Stimulated activated CD8-positive, alpha-beta memory T cell treated with anti-CD3 and anti-CD28 coated beads, Interleukin-7, amount 100 ng/mL, for 1 hour (primary cell): ENCODE data around the gene C4B.
"Not testable (repeated sequence)": the region's sequence is repeated elsewhere in the genome, so short reads cannot be mapped to it uniquely, and the experiment has no call there.

ENCODE experiments used
- DNase-seq, 2 donors: peaks; one replicate each; pipeline ENCODE4 v3.0.0-alpha.2; 2020; ENCODE audit warnings: low read depth in 2 of 2

Gene C4B

DNA sequence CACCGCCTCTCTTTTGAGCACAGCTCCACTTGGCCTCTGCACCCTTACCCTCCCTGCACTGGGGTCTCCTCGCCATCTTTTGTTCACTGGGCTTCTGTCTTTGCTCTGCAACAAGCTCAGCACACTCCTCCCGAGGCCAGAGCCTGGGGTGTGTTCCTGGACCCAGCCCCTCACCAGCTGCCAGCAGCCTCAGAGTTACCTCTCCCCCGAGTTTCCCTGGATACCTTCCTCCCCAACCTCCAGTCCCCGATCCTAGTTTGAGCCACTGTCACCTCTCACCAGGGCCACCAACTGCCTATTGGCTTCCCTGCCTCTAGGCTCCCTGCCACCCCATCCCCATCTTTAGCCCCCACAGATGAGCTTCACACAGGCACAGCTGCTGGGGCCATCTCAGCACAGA is 36.0 kb downstream of the C4B start:
- no peak for DNase-seq

DNA sequence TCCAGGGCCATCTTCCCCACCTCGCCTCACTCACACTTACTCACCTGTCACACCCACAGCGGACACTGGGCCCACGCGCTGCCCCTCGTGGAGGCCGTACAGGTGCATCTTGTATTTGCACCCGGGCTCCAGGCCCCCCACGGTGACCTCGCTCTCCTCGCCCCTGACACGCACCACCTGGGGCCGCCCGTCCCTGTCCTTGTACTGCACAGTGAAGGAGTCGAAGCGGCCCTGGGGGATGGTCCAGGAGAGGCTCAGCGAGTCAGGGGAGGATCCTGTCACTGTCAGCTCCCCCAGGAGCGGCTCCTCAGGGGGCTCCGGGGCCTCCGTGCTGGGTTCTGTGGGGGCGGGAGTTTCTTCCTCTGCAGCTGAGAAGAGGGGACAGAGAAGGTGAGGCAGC is 38.0 kb downstream of the C4B start:
- DNase-seq, result not testable (repeated sequence)

DNA sequence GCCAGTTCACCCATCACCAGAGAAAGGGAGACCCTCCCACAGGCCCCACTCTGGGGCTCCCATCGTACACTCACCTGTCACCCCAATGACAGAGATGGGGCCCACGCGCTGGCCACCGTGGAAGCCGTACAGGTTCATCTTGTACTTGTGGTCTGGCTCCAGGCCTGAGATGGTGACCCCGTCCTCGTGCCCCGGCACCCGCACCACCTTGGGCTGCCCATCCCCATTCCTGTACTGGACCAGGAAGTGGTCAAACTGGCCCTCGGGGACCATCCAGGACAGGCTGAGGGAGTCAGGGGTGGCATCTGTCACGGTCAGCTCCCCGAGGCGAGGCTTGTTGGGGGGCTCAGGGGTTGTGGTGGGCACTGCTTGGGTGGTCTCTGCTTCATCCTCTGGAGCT is 38.7 kb downstream of the C4B start:
- DNase-seq, result not testable (repeated sequence)

DNA sequence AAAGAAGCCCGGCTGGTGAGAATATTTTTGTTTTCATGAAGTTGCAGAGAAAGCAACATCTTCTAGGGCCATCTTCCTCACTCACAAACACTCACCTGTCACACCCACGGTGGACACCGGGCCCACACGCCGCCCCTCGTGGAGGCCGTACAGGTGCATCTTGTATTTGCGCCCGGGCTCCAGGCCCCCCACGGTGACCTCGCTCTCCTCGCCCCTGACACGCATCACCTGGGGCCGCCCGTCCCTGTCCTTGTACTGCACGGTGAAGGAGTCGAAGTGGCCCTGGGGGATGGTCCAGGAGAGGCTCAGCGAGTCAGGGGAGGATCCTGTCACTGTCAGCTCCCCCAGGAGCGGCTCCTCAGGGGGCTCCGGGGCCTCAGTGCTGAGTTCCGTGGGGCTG is 41.2 kb downstream of the C4B start:
- DNase-seq, result not testable (repeated sequence)

DNA sequence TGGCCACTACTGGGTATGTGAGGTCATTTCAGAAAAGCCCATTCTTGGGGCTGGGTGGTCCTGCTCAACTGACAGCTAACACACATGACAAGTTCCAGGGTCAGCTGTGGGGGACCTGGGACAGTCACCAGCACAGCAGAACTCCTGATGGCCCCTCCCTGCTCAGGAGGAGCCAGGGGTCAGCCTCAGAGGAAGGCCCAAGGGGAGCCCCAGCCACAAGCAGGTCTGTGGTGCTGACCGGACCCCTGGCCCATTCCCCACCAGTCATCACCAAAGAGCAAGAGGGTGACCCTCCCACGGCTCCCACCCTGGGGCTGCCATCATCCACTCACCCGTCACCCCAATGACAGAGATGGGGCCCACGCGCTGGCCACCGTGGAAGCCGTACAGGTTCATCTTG is 41.7 kb downstream of the C4B start:
- DNase-seq, result no peak

DNA sequence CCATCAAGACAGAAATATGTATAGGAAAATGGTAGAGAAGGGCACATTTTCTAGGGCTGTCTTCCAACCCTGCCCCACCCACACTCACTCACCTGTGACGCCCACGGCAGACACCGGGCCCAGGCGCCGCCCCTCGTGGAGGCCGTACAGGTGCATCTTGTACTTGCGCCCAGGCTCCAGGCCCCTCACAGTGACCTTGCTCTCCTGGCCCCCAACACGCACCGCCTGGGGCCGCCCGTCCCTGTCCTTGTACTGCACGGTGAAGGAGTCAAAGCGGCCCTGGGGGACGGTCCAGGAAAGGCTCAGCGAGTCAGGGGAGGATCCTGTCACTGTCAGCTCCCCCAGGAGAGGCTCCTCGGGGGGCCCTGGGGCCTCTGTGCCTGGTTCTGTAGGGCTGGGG is 43.4 kb downstream of the C4B start:
- DNase-seq, result no peak

DNA sequence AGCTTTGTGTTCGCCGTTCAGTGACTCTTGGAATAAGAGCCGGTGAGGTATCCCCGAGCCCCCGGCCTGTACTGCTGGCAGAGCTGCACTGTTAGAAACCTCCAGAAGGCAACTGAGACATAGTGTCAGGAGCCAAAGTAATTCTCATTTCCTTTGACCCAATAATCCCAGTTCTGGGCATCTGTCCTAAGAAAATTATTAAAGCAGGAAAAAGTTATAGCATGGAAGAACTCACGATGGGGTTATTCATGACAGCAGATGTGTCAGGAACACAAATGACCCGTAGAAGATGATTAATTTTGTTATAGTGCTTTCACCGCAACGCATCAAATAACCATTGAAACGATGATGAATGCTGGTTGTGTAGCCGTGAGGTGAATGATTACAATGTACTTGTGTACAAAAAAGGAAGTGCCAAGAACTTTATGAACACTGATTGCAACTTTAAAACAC is 43.9 kb downstream of the C4B start:
- DNase-seq, result no peak

DNA sequence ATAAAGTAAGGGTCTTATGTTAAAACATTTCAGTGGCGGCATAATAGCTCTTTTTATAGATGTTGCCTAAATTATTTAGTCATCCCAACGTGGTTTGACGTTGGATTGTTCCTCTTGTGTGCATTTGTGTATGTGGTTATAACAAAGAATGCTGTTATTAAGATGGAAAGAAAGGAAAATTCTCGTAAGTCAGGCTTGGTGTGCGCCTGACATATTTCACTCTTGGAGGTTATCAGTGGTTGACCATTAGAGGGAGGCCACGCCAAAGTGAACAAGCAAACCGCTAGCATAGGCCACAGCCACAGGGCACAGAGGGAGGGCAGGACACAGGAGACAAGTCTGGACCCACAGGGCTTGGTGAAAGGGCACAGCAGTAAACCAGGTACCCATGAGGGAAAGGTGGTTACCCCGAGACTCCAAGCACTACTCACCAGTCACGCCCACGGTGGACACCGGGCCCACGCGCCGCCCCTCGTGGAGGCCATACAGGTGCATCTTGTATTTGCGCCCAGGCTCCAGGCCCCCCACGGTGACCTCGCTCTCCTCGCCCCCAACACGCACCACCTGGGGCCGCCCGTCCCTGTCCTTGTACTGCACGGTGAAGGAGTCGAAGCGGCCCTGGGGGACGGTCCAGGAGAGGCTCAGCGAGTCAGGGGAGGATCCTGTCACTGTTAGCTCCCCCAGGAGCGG is 46.5 kb downstream of the C4B start:
- no peak for DNase-seq

DNA sequence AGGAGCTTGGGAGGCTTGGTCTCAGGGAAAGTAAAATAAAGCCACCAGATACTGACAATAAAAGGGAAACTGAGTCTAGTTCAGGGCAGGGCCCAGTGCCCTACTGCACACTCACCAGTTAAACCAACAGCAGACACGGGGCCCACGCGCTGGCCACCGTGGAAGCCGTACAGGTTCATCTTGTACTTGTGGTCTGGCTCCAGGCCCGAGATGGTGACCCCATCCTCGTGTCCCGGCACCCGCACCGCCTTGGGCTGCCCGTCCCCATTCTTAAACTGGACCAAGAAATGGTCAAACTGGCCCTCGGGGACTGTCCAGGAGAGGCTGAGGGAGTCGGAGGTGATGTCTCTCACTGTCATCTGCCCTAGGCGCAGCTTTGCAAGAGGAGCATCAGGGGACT is 50.1 kb downstream of the C4B start:
- DNase-seq, result no peak

DNA sequence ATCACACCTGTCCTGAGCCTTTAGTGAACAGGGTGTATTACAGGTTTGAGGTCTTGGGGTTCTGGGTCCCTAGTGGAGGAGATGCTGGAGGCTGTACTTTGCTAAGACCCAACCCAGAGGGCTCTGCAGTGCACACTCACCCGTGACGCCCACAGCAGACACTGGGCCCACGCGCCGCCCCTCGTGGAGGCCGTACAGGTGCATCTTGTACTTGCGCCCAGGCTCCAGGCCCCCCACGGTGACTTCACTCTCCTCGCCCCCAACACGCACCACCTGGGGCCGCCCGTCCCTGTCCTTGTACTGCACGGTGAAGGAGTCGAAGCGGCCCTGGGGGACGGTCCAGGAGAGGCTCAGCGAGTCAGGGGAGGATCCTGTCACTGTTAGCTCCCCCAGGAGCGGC is 52.9 kb downstream of the C4B start:
- DNase-seq, result not testable (repeated sequence)

DNA sequence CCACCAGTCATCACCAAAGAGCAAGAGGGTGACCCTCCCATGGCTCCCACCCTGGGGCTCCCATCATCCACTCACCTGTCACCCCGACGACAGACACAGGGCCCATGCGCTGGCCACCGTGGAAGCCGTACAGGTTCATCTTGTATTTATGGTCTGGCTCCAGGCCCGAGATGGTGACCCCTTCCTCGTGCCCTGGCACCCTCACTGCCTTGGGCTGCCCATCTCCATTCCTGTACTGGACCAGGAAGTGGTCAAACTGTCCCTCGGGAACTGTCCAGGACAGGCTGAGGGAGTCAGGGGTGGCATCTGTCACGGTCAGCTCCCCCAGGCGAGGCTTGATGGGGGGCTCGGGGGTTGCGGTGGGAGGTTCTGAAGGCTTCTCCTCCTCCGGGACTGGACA is 53.7 kb downstream of the C4B start:
- DNase-seq, result not testable (repeated sequence)

DNA sequence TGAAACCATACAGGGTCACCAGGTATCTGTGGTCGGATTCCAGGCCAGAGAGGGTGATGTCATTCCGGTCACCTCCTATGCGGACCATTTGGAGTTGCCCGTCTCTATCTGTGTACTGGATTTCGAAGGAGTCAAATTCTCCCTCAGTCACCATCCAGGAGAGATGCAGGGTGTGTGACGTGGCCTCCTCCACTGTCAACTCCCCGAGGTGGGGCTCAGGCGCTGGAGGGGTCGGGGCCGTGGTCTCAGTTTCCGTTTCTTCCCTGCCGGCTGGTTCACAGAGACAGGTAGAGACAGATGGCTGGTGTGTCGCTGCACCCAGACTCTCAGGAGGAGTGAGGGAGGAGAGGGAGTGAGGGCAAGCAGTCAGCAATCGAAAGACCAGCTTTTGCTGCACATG is 54.3 kb downstream of the C4B start:
- DNase-seq, result no peak

DNA sequence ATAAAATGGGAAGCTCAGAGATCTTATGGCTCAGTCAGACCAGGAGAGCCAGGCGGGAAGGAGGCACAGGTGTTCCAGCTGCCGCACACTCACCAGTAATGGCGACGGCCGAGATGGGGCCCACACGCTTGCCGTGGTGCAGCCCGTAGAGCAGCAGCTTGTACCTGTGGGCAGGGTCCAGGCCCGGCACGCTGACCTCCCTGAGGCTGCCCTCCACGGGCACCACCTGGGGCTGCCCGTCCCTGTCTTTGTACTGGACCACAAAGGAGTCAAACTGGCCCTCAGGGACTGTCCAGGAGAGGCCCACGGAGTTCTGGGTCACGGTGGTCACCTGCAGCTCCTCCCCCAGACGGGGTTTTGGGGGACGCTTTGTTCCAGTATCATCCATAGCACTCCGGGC is 54.9 kb downstream of the C4B start:
- no peak for DNase-seq

DNA sequence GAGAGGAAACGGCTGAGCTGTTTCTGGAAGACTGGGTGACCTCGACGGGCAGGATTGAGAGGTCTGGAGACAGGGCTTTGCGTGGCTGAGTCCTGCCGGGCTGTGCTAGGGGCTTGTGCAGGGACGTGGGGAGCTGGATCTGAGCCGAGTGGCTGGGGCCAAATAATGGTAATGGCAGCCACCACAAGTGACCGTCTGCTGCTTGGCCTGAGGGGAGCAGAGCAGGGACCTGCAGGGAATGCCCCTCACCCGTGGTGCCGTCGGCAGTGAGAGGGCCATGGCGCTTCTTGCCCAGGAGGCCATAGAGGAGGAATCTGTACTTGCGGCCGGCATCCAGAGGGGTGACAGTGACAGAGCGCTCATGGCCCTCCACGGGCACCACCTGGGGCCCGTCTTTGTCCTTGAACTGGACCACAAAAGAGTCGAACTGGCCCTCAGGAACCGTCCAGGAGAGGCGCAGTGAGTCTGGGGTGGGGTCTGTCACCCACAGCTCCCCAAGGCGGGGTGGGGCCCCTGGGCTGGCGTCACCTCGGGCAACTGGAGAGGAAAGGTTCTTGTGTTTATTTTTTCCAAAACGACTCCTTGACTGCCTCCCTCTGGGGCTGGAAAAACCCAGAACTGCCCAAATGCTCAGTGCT is 55.4 kb downstream of the C4B start:
- DNase-seq, result no peak

DNA sequence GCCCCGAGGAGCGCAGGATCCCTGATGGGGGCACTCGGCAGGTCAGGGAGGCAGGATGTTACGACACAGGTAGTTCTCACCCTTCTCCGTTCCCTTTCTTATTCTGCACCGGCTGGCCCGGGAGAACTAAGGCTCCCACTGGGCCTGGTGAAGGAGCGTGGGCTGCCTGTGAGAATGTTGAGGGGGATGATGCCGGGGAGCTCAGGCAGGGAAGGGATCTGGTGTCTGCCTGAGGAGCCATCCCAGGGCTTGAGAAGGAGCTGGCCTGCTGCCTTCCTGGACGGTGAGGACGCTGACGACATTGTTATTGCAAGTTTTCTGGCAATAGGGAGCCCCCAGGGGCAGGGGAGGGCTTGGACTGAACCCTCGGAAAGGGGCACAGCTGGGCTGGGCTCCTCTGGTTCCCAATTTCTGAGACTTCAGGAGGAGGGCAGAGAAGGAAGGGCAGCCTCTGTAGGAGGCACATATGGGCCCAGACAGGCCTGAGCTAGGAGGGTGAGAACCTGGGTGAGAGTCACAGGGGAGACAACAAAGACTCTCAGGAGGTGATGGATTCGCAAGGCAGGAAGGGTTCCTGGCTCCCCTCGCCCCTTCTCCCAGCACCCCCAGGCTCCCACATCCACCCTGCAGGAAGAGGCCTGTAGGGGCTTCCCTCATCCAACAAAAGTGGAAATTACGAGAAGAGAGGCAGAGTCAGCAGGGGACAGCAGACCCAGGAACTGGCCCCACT is 56.4 kb downstream of the C4B start:
- DNase-seq, result no peak

DNA sequence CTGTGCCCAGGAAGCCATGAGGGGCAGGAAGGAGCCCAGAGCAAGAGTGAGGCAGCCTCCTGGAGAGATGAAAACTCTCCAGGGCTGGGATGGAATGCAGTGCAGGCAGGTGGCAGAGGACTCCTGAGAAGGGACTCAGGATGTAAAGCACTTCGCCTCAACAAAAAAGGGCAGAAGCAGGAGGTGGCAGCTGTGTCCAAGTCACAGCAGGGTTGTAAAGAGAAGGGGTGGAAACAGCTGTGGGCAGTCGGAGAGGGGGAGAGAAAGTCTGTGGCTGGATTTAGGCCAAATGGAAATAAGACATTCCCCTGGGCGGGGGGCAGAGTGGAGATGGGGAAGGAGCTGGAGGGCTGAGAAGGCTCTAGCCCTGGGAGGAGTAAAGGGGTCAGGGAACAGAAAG is 58.5 kb downstream of the C4B start:
- DNase-seq, result no peak

DNA sequence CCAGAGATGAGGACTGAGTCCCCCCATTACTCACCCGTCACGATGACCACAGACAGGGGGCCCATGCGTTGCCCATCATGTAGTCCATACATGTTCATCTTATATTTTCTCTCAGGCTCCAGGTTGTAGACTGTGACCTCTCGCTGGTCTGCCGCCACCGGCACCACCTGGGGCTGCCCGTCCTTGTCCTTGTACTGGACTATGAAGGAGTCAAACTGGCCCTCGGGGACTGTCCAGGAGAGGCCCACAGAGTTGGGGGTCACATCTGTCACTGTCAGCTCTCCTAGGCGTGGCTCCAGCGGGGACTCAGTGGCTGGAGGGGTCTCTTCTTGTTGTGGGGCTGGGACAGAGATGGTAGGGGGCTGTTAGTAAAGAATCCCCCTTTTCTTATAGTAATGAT is 59.0 kb downstream of the C4B start:
- no peak for DNase-seq

DNA sequence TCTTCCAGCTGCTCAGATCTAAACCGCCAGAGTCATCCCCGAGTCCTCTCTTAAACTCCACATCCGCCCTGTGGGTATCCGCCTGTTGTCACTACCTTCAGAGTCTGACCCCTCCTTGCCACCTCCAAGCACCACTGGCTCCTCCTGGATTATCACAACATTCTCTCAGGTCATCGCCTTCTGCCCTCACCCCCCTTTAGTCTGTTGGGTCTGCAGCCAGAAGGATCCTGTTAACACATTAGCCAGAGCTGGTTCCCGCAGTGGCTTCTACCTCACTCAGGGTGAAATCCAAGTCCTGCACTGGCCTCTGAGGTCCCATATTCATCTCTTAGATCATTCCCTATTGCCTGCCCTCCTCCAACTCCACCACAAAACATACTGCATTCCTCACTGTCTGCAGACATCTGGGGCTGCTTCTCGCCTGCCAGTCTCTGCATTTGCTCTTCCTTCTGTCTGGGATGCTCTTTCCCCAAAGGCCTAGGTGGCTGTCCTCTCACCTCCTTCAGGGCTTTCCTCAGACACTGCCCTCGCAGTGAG is 60.5 kb downstream of the C4B start:
- no peak for DNase-seq

DNA sequence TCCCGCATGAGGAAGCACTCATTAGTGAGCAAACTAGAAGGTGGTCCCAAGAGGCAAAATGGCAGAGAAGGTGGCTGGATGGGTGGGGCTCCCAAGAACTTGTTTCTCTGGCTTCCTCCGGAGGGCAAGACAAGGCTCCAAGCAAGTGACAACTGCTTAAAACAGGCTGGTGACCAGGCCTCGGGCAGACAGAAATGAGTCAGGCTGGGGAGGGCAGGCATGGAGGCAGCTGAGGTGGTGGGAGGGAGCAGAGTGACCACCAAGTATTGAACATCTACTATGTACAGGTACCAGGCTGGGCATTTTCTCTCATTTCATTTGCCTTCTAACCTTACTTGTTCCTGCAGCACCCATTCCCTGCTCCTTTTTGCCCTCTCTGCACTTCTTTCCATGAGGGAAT is 61.2 kb downstream of the C4B start:
- no peak for DNase-seq

DNA sequence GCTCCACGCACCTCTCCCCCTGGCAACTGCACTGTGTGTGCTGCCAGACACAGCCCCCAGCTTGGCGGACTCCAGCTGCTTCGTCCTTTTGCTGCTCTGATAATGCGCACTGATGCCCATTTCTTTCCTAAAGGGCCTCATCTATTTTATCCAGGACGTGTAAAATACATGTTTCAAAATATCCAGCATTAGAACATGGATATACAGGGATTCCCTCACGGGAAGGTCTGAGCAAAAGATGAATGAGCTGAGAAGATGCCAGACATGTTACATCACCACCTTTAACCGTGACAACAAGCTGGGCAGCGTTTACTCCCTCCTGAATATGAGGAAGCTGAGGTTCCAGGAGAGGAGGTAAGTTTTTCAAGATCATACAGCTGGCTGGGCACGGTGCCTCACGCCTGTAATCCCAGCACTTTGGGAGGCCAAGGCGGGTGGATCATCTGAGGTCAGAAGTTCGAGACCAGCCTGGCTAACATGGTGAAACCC is 61.8 kb downstream of the C4B start:
- DNase-seq, result no peak

DNA sequence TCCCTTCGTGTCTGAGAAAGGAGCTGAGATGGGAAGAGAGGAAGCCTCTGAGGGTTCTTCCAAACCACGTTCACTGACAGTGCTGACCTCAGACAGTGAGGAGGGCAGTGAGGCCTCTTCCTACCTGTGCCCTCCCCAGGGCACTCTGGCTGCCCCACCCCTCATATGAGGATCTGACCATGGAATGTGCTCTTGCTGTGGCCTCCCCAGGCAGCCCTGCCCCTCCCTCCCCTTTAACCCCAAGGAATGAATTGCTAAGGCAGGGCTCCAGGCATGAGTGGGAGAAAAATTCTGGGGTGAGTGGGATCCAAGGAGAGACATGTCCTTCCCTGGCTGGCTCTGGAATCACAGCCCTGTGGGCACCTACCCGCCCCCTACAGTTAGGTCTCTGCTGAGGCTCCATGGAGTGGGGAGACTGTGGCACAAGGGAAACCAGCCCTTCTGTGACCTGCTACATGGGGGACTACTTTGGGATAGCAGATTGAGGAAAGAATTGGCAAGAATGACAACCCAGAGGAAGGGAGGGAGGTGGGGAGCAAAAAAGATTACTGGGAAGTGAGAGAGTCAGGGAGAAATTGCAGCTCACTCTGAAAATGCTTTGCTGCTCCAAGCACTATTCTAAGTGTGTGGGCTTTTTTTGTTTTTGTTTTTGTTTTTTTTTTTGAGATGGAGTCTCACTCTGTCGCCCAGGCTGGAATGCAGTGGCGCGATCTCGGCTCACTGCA is 65.1 kb downstream of the C4B start:
- no peak for DNase-seq
